SK-MEL-5 (cell line): ENCODE results near the gene AK8. TPM values are rescaled to one million over a fixed set of nuclear protein-coding genes. Genes with fewer than 3 reads are reported as not detected.

ENCODE experiments used
- DNase-seq: peaks from one replicate; pipeline ENCODE4 v3.0.0-alpha.2; 2016; ENCODE audit warnings: low read depth, low spot score
- in situ Hi-C: cut with HindIII; loops from 2 replicates; pipeline ENCODE4 v1.10.0; 2016; ENCODE audit warnings: low sequenced_read_pairs, high pct_unique_total_duplicates, low pct_unique_long_range_greater_than_20kb
- total RNA-seq: library from RNA; depleted of rRNA; stranded (reverse); fragments of >200 nt; shearing (Covaris generic); gene quantifications from 2 replicates; pipeline ENCODE4 v1.2.3, GENCODE V29; 2014

The AK8 gene
- total RNA-seq, 1 experiment from 2014 or later, result 0.21 TPM

DNA sequence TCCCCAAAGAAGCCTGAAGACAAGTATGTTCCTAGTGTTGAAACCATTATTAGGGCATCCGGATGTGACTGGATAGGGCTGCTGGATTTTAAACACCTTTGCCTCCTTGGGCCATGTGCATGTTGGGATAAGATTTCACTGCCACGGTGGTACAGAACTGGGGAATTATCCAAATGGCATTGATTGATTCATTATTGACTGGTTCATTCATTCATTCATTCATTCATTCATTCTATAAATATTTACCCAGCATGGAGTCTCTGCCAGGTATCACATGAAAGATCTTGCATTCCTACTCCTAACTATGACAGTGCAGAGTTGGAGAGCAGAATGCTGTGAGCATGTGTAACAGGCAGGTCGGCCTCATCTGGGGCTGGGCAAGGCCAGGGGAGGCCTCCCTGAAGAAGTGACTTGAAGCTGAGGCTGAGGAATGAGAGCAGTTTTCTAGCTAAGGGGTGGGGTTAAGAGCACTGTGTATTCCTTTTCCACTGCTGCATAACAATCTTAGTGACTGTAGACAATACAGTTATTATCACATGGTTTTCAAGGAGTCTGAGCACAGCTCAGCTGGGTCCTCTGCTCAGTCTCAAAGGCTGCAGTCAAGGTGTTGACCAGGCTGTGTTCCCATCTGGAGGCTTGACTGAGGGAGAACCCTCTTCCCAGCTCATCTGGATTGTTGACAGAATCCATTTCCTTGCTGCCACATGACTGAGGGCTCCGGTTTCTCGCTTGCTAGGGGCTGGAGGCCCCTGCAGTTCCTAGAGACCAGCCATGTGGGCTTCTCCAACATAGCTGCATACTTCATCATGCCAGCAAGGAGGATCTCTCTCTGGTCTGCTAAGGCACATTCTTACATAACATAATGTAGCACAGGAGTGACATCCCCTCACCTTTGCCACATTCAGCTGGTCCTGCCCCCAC lies 35.7 kb downstream of the AK8 start:
- no peak for DNase-seq
- in situ Hi-C loops, result no loop called here

- in situ Hi-C loops, result no loop called here
- DNase-seq, result no peak
Observed at GRCh38 chr9:132840980-132841379, 37.1 kb downstream of the AK8 start.

- DNase-seq, result no peak
- in situ Hi-C loops, result no loop called here
Observed at GRCh38 chr9:132838291-132838690, 39.8 kb downstream of the AK8 start.

- DNase-seq, result no peak
- in situ Hi-C loops, result no loop called here
Observed at GRCh38 chr9:132837501-132838286, 40.4 kb downstream of the AK8 start.

GRCh38 chr9:132834343-132834742 lies 43.7 kb downstream of the AK8 start:
- no peak for DNase-seq
- in situ Hi-C loops, result no loop called here

GRCh38 chr9:132833550-132834121 lies 44.4 kb downstream of the AK8 start:
- no peak for DNase-seq
- in situ Hi-C loops, result no loop called here

- in situ Hi-C loops, result no loop called here
- no peak for DNase-seq
Observed at GRCh38 chr9:132832171-132832881, 45.8 kb downstream of the AK8 start.

- in situ Hi-C loops, result no loop called here
Observed at GRCh38 chr9:132828201-132828770, 49.8 kb downstream of the AK8 start.

DNA sequence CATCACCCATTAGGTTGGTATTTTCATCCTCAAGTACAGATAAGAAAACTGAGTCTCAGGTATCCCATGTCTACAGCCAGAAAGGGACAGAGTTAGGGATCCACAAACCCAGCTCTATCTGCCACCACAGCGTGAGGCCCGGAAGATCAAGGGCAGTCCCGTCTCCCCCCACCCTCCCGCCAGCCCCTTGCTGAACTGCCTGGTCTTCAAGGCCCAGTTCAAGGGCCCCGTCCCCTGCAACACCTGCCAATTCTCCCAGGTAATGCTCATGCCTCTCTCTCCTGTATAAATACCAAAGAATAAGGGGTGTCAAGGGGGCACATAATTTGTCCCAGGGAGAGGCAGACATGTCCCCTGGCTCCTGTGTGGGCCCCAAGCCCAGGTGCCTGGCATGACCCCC lies 50.7 kb downstream of the AK8 start:
- no peak for DNase-seq
- in situ Hi-C loops, result no loop called here

More at GRCh38 chr9:132828201-132828770, 49.8 kb downstream of the AK8 start:
- DNase-seq, result no peak

DNA sequence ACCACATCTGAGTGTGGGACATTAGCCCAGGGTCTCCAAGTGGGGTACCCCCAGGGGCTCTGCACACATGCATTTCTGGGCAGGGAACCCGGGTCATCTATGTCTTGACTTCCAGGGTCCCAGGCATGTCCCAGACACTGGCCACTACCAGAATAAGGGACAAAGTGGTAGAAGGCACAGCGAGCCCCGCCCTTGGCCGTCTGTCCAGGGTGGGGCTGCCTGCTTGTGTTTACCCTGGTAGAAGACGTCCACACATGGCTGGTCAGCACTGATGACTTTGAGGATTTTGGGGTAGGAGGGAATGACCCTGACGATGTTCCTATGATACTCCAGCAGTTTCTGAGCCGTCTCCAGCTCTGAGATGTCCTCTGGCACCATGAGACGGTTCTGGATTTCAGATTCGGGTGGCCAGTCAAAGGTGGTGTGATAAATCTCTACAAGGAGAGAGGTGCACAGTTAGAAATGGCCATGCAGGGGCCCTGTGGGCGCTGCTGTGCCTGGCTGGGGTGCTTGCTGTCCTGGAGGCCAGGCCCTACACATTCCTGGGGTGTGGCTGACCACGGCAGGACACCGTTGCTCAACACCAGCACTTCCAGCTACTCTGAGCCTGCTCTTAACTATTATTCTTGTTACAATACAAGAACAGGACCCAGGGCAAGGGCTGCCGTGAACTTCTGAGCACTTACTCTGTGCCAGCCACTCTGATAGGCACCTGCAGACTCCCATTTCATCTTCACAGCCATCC lies 51.3 kb downstream of the AK8 start:
- in situ Hi-C loops, result no loop called here
- DNase-seq, result no peak

DNA sequence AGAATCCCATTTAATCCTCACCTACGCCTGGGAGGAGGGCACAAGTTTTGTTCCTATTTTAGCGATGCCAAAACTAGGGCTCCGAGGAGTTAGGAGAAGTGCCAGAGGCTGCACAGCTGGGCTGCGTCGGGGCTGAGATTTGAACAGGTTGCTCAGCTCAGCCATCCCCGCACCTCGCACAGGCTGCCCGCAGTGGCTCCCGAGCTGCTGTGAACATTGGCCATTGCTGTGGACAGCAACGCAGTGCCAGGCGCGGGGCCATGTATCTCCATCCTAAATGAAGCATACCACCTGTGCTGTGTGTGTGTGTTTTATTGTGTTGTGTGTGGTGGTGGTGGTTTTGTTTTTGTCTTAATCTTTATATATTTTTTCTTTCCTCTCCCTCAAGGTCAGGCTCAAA lies 52.0 kb downstream of the AK8 start:
- DNase-seq, result no peak
- in situ Hi-C loops, result no loop called here

- in situ Hi-C loops, result no loop called here
- no peak for DNase-seq
Observed at GRCh38 chr9:132825430-132825829, 52.7 kb downstream of the AK8 start.

DNA sequence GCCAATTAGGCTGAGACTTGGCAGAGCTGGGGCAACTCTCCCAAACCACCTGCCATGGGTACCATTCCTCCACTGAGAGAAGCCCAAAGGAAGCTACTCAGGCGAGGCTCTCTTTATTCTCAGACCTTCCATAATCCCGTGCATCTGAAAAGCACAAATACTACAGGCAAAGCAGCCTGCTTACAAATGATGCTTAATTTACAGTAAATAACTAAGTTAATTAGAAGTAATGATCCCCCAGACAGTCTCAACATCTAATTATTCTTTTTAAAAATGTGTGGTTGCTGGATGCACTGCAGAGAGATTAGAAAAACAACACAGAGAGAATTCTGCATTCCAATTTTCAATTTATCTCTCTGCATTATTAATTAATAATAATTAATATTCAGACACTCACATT lies 53.1 kb downstream of the AK8 start:
- no peak for DNase-seq
- in situ Hi-C loops, result no loop called here

GRCh38 chr9:132824151-132824550 lies 53.9 kb downstream of the AK8 start:
- no peak for DNase-seq
- in situ Hi-C loops, result no loop called here

DNA sequence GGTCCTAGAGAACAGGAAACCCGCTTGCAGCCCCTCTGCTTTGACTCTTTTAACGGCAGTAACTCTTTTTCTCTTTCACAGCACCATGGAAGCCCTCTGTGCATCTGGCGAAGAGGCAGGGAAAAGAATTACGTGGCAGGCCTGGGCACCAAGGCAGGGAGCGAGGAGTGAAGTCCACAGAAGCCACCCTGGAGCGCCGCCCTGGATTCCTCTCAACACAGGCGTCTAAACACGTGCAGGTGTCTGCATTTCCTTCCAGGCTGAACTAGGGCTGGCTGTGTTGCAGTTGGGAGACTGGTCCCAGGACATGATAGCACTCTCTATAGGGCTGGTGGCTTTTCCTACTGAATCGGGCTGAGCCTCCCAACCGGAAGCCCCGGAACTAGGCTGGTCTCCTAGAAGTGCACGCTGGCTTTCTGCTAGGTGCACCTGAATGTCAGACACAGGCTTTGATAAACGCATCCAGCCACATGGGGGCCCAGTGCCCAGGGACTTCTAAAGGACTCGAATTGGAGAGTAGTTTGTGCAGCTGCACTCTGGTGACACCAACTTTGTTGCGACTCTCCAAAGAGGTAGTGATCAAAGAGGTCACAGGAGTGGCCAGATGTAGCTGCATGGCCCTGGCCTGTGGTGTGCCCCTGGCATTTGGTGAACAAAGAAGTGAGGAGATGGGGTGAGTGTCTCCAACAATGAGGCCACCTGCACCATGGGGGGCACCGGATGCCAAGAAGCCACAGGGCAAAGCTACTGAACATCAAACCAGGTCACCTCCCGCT lies 54.5 kb downstream of the AK8 start:
- DNase-seq, result no peak
- in situ Hi-C loops, result no loop called here
